ENCODE results near the gene HPSE2. TPM values are rescaled to one million over a fixed set of nuclear protein-coding genes. Genes with fewer than 3 reads are reported as not detected.

HPSE2 gene
- polyA plus RNA-seq, 2 of the 4 experiments (the other 2 are of a cell fraction) = not detected

- TF ChIP-seq ATOH8 (CRISPR knock-in tag; IDR thresholded peaks at IDR 0.05; ENCODE audit: low read depth) (no peak), EP300 (IDR thresholded peaks at IDR 0.05) (no peak), FOXS1 (CRISPR knock-in tag; IDR thresholded peaks at IDR 0.05) (no peak), SREBF2 (IDR thresholded peaks at IDR 0.05) (no peak)
- ATAC-seq (no peak), FAIRE-seq (no peak), DNase-seq (ENCODE audit: low read depth in 1 of 2, low spot score in 1 of 2) (no peak)
- Histone ChIP-seq H3K4me2 (no peak overlapping the region), H3K4me1 (no peaks in the 10 kb centered on the region), H3K27ac (no peak overlapping the region), H3K4me3 (no peak overlapping the region), H3K9me3 (peaks cover 6% of the 10 kb centered on the region; the same call in 1 of the 3 replicates)
- CTCF ChIA-PET = interaction anchor here (4.3 kb wide), 1 partner anchor 9 kb away, joined by 23 read pairs; no protein-coding TSS in a partner anchor
- 90% methylated on average over 21 of the region's 21 CpGs for WGBS (ENCODE audit: missing lambda C conversion rate)
- POLR2A ChIA-PET = interaction anchor here (1.5 kb wide), 1 partner anchor 19 kb away, joined by 5 read pairs; the partner anchor contains the start of gene PYROXD2
Observed at GRCh38 chr10:98433881-98434732, 801.5 kb downstream of the HPSE2 start.

GRCh38 chr10:98433371-98433770 is 802.3 kb downstream of the HPSE2 start:
- ATAC-seq (no peak), FAIRE-seq (no peak), DNase-seq (ENCODE audit: low read depth in 1 of 2, low spot score in 1 of 2) (no peak)
- Histone ChIP-seq H3K4me1 (no peaks in the 10 kb centered on the region), H3K4me2 (no peak overlapping the region), H3K9me3 (peaks cover 6% of the 10 kb centered on the region; the same call in 1 of the 3 replicates), H3K4me3 (no peak overlapping the region), H3K27ac (no peak overlapping the region)
- 86% methylated on average over 1 of the region's 1 CpG for WGBS (ENCODE audit: missing lambda C conversion rate)
- CTCF ChIA-PET = interaction anchor here (4.3 kb wide), 1 partner anchor 8 kb away, joined by 23 read pairs; no protein-coding TSS in a partner anchor
- POLR2A ChIA-PET = interaction anchor here (1.5 kb wide), 1 partner anchor 19 kb away, joined by 5 read pairs; the partner anchor contains the start of gene PYROXD2
- TF ChIP-seq USF2 (IDR thresholded peaks at IDR 0.05) (no peak), NR3C1 (IDR thresholded peaks at IDR 0.05) (no peak), BCL3 (IDR thresholded peaks at IDR 0.05) (no peak), RCOR1 (IDR thresholded peaks at IDR 0.05; ENCODE audit: low read depth, low read length) (no peak), JUNB (IDR thresholded peaks at IDR 0.05) (no peak), CHD2 (IDR thresholded peaks at IDR 0.05; ENCODE audit: low read length, partially characterized antibody) (no peak), FOXS1 (CRISPR knock-in tag; IDR thresholded peaks at IDR 0.05) (no peak), HES2 (IDR thresholded peaks at IDR 0.05) (no peak), CHD4 (IDR thresholded peaks at IDR 0.05; ENCODE audit: borderline replicate concordance) (no peak), KDM5A (IDR thresholded peaks at IDR 0.05) (no peak), ELK1 (IDR thresholded peaks at IDR 0.05; ENCODE audit: low read depth, low read length) (no peak), ZFP36 (IDR thresholded peaks at IDR 0.05; ENCODE audit: borderline replicate concordance, partially characterized antibody) (no peak), ZNF302 (CRISPR knock-in tag; IDR thresholded peaks at IDR 0.05) (no peak), MAX (IDR thresholded peaks at IDR 0.05) (no peak), HOXB5 (CRISPR knock-in tag; IDR thresholded peaks at IDR 0.05) (no peak), CTCF (IDR thresholded peaks at IDR 0.05) (no peak)

All from A549 (cell line).